GM12872 (cell line): ENCODE measurements around the gene AHDC1.

ENCODE experiments used
- TF ChIP-seq, protein P1 (sequence below): IDR thresholded peaks from 3 replicates; pipeline ENCODE4 v1.5.1; 2011; ENCODE audit warnings: low read depth, mild to moderate bottlenecking, low read length, moderate library complexity; ENCODE audit not compliant: insufficient read depth

AHDC1 gene

DNA sequence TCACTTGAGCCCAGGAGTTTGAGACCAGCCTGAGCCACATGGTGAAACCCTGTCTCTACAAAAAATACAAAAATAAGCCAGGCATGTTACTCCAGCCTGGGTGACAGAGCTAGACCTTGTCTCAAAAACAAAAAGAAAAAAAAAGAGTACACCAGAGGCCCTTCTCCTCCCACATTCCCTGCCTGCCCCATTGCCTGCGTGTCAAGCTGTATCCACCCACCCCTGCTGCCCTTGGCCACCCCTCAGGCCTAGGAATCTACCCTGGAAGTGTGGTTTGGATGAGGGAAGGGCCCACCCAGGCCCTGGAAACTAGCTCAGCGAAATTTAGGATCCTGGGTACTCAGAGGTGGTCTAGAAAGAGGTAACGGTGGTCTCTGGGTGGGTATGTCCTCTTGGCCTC, 88.3 kb downstream of the AHDC1 start:
- TF ChIP-seq, protein P1, sequence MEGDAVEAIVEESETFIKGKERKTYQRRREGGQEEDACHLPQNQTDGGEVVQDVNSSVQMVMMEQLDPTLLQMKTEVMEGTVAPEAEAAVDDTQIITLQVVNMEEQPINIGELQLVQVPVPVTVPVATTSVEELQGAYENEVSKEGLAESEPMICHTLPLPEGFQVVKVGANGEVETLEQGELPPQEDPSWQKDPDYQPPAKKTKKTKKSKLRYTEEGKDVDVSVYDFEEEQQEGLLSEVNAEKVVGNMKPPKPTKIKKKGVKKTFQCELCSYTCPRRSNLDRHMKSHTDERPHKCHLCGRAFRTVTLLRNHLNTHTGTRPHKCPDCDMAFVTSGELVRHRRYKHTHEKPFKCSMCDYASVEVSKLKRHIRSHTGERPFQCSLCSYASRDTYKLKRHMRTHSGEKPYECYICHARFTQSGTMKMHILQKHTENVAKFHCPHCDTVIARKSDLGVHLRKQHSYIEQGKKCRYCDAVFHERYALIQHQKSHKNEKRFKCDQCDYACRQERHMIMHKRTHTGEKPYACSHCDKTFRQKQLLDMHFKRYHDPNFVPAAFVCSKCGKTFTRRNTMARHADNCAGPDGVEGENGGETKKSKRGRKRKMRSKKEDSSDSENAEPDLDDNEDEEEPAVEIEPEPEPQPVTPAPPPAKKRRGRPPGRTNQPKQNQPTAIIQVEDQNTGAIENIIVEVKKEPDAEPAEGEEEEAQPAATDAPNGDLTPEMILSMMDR, result no peak

DNA sequence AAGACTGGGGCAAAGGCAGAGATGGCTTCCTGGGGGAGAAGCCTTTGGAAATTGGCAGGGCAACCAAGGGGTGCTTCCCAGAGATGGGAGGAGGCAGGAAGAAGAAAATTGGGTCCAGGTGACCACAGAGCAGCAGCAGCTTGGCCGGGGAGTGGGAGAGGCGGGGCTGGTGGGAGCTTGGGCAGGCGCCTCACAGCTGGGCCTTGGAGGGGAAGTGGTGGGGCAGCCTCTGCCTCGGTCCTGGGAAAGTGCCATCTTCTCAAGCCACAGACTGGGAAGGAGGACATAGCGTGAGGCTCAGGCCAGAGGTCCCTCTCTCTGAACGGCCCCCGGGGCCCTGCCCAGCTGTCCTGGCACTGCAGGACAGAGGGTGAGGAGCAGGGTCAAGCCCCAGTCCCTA, 90.0 kb downstream of the AHDC1 start:
- TF ChIP-seq, protein P1, result no peak

DNA sequence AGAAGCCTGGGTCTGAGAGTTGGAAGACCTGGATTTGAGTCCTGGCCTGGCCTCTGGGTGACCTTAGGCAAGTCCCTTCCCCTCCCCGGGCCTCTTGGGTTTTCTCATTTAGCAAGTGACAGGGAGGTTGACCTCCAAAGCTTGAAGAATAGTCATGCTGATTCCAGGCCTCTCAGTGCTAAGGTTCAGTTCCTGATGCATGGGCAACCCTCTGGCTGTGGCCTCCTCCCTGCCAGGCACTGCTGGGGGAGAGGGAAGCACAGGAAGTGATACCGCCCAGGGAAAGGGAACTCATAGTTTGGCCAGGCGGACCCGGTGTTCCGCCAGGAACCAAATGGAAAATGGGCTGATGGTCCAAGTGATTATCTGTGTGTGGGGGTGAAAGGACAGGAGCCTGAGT, 90.4 kb downstream of the AHDC1 start:
- TF ChIP-seq, protein P1, result no peak

DNA sequence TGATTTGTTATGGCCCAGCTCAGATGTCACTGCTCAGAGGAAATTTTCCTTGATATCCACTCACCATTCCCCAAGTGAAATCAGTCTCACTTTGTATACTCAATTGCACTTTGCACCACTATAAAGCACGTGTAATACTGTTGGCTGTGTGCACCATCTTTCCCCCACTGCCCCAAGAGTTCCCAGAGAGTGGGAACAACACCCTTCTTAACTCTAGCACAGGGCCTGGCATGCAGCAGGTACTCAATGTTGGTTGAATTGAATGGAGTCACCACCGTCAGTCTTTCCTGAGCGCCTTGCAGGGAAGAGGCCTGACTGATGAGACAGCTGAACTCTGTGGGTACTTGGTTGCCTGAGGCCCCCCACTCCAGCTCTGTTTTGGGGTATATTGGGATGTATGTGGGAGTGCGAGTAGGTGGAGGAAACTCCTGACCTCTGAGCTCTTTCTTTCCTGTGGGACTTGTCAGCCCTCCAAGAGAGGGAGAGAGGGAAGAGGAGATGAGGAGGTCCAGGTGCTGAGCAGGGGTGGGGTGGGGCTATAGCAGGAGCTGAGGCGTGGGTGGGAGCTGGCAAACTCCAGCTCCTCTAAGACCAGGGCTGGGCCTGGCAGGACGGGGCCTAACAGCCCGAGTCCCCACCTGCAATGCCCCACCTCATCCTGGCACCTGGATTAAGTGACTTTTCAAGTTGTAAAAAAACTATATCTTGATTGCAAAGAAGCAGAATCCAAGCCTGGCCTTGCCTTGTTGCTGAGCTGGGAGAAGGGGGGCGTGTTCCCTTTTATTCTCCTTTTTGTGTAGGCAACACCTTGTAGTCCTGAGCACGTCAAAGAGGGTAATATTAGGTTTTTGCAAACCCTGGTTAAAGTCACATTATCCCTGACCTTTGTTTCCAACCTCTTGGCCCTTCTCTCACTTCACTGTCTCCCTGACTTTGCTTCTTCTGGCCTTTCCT, 94.5 kb downstream of the AHDC1 start:
- TF ChIP-seq, protein P1, result no peak

DNA sequence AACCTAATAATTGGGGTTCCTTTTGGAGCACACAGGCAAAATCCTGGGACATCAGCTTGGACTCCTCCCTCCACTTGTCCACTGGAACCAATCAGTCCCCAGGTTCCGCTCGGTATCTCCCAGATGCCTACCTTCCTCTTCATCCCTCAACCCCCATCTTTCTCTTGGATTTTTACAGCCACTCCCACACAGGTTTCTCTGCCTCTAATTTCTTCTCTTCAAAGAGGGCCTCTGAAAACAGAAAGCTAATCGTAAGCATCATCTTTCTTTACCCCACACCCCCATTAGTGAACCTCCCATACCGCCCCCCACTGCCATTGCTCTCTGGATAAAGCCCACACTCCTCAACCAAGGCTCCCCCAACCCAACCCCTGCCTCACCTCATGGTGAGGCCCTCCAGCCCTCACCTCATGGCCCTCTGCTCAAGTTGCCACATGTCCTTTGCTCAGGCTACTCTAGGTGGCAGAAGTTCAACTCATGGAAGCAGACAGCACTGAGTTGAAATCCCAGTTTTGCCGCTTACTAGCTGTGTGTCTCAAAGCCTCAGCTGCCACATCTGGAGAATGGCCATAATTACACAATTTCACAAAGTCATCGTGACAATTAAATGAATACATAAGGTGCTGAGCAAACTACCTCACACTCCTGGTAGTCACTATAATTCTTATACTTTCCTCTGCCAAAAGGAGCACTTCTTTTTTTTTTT, 95.8 kb downstream of the AHDC1 start:
- TF ChIP-seq, protein P1, result no peak

DNA sequence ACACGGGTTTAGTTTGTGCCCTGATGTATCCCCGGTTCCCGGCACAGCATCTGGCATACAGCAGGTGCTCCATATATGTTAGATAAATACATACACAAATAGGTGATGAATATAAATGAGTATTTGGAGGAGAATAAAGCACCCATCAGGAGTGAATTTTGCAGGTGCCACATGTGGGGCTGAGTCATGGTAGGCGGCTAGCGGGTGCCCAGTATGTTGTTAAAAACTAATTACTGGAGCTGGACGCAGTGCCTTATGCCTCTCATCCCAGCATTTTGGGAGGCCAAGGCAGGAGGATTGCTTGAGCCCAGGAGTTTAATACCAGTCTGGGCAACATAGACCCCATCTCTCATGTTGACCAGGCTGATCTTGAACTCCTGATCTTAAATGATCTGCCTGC, 97.2 kb downstream of the AHDC1 start:
- TF ChIP-seq, protein P1, result no peak

DNA sequence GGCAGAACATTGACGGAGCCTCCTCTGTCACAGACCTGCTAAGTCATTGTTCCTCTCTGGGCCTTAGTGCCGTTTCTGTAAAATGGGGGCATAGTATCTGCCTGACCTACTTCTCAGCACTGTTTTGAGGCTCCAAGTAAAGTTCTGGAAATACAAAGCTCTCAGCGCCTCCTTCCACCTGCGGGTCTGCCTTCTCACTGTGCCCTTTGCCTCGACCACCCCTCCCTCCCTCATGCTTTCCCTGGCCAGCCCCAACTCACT, 98.6 kb downstream of the AHDC1 start:
- TF ChIP-seq, protein P1, result no peak
